ENCODE results near the gene EHMT1.

EHMT1 gene

GRCh38 chr9:137761032-137761431 lies 142.2 kb downstream of the EHMT1 start:
- CTCF ChIA-PET: no interaction called here
- no peaks in the 10 kb centered on the region for H3K9me3 Mint-ChIP-seq
- no peak overlapping the region for H3K4me3 Mint-ChIP-seq
- peak overlapping the region; percentile 14 for H3K27ac Mint-ChIP-seq
- DNase-seq: no peak
- H3K36me3 Mint-ChIP-seq: peaks cover 70% of the 10 kb centered on the region
- peaks cover 37% of the 10 kb centered on the region for H3K4me1 Mint-ChIP-seq
- H3K27me3 Mint-ChIP-seq: no peaks in the 10 kb centered on the region

GRCh38 chr9:137761793-137762192 lies 143.0 kb downstream of the EHMT1 start:
- Mint-ChIP-seq H3K36me3 (peaks cover 67% of the 10 kb centered on the region), H3K27me3 (no peaks in the 10 kb centered on the region), H3K9me3 (no peaks in the 10 kb centered on the region), H3K4me3 (no peak overlapping the region), H3K4me1 (peaks cover 31% of the 10 kb centered on the region), H3K27ac (no peak overlapping the region)
- no peak for DNase-seq
- CTCF ChIA-PET: no interaction called here

GRCh38 chr9:137762414-137763061 lies 143.7 kb downstream of the EHMT1 start:
- peak overlapping the region; percentile 29 for H3K27ac Mint-ChIP-seq
- peaks cover 23% of the 10 kb centered on the region for H3K4me1 Mint-ChIP-seq
- no peak for DNase-seq
- CTCF ChIA-PET: no interaction called here
- H3K36me3 Mint-ChIP-seq: peaks cover 67% of the 10 kb centered on the region
- no peaks in the 10 kb centered on the region for H3K27me3 Mint-ChIP-seq
- no peaks in the 10 kb centered on the region for H3K9me3 Mint-ChIP-seq
- no peak overlapping the region for H3K4me3 Mint-ChIP-seq

- Mint-ChIP-seq H3K4me1 (peaks cover 15% of the 10 kb centered on the region), H3K27ac (no peak overlapping the region), H3K36me3 (peaks cover 61% of the 10 kb centered on the region), H3K4me3 (no peak overlapping the region), H3K27me3 (no peaks in the 10 kb centered on the region), H3K9me3 (no peaks in the 10 kb centered on the region)
- no peak for DNase-seq
- CTCF ChIA-PET: no interaction called here
Measured at GRCh38 chr9:137763271-137763955, 144.6 kb downstream of the EHMT1 start.

- DNase-seq: no peak
- Mint-ChIP-seq H3K27me3 (no peaks in the 10 kb centered on the region), H3K9me3 (no peaks in the 10 kb centered on the region), H3K36me3 (peaks cover 60% of the 10 kb centered on the region), H3K4me1 (peaks cover 11% of the 10 kb centered on the region), H3K4me3 (no peak overlapping the region), H3K27ac (no peak overlapping the region)
- CTCF ChIA-PET: no interaction called here
Measured at GRCh38 chr9:137764171-137764671, 145.4 kb downstream of the EHMT1 start.

- Mint-ChIP-seq H3K27ac (peak overlapping the region; percentile 37), H3K4me3 (no peak overlapping the region), H3K36me3 (peaks cover 60% of the 10 kb centered on the region), H3K4me1 (peaks cover 4% of the 10 kb centered on the region), H3K27me3 (no peaks in the 10 kb centered on the region), H3K9me3 (no peaks in the 10 kb centered on the region)
- no peak for DNase-seq
- CTCF ChIA-PET: no interaction called here
Measured at GRCh38 chr9:137764981-137765380, 146.2 kb downstream of the EHMT1 start.

GRCh38 chr9:137765536-137765935 lies 146.7 kb downstream of the EHMT1 start:
- CTCF ChIA-PET: no interaction called here
- H3K27me3 Mint-ChIP-seq: no peaks in the 10 kb centered on the region
- H3K9me3 Mint-ChIP-seq: peaks cover 3% of the 10 kb centered on the region
- peaks cover 4% of the 10 kb centered on the region for H3K4me1 Mint-ChIP-seq
- H3K4me3 Mint-ChIP-seq: no peak overlapping the region
- H3K27ac Mint-ChIP-seq: no peak overlapping the region
- no peak for DNase-seq
- peaks cover 60% of the 10 kb centered on the region for H3K36me3 Mint-ChIP-seq

GRCh38 chr9:137771580-137771979 lies 152.8 kb downstream of the EHMT1 start:
- Mint-ChIP-seq H3K27ac (no peak overlapping the region), H3K36me3 (peaks cover 46% of the 10 kb centered on the region), H3K27me3 (no peaks in the 10 kb centered on the region), H3K9me3 (peaks cover 3% of the 10 kb centered on the region), H3K4me3 (no peak overlapping the region), H3K4me1 (no peaks in the 10 kb centered on the region)
- CTCF ChIA-PET: interaction anchor here (1.5 kb wide), 1 partner anchor 99 kb away, joined by 5 read pairs; no protein-coding TSS in a partner anchor
- DNase-seq: no peak

- Mint-ChIP-seq H3K9me3 (peaks cover 3% of the 10 kb centered on the region), H3K4me1 (no peaks in the 10 kb centered on the region), H3K27ac (no peak overlapping the region), H3K27me3 (no peaks in the 10 kb centered on the region), H3K4me3 (no peak overlapping the region), H3K36me3 (peaks cover 47% of the 10 kb centered on the region)
- CTCF ChIA-PET: interaction anchor here (1.5 kb wide), 1 partner anchor 99 kb away, joined by 5 read pairs; no protein-coding TSS in a partner anchor
- no peak for DNase-seq
Measured at GRCh38 chr9:137772281-137772873, 153.6 kb downstream of the EHMT1 start.

GRCh38 chr9:137774775-137775386 lies 156.1 kb downstream of the EHMT1 start:
- no peaks in the 10 kb centered on the region for H3K27me3 Mint-ChIP-seq
- H3K4me1 Mint-ChIP-seq: no peaks in the 10 kb centered on the region
- no peak overlapping the region for H3K27ac Mint-ChIP-seq
- CTCF ChIA-PET: no interaction called here
- no peak overlapping the region for H3K4me3 Mint-ChIP-seq
- no peak for DNase-seq
- peaks cover 3% of the 10 kb centered on the region for H3K9me3 Mint-ChIP-seq
- peaks cover 44% of the 10 kb centered on the region for H3K36me3 Mint-ChIP-seq

- Mint-ChIP-seq H3K27ac (no peak overlapping the region), H3K27me3 (no peaks in the 10 kb centered on the region), H3K36me3 (peaks cover 29% of the 10 kb centered on the region), H3K4me3 (no peak overlapping the region), H3K9me3 (no peaks in the 10 kb centered on the region), H3K4me1 (no peaks in the 10 kb centered on the region)
- CTCF ChIA-PET: interaction anchor here (1.3 kb wide), 1 partner anchor 104 kb away, joined by 3 read pairs; no protein-coding TSS in a partner anchor
- no peak for DNase-seq
Measured at GRCh38 chr9:137776306-137776995, 157.6 kb downstream of the EHMT1 start.

- Mint-ChIP-seq H3K27ac (no peak overlapping the region), H3K9me3 (no peaks in the 10 kb centered on the region), H3K4me3 (no peak overlapping the region), H3K36me3 (peaks cover 31% of the 10 kb centered on the region), H3K27me3 (no peaks in the 10 kb centered on the region), H3K4me1 (no peaks in the 10 kb centered on the region)
- CTCF ChIA-PET: no interaction called here
- DNase-seq: no peak
Measured at GRCh38 chr9:137777761-137778160, 159.0 kb downstream of the EHMT1 start.

- Mint-ChIP-seq H3K27me3 (no peaks in the 10 kb centered on the region), H3K9me3 (no peaks in the 10 kb centered on the region), H3K4me1 (no peaks in the 10 kb centered on the region), H3K27ac (no peak overlapping the region), H3K36me3 (peaks cover 35% of the 10 kb centered on the region), H3K4me3 (no peak overlapping the region)
- CTCF ChIA-PET: interaction anchor here (1.1 kb wide), 1 partner anchor 105 kb away, joined by 3 read pairs; no protein-coding TSS in a partner anchor
- DNase-seq: no peak
Measured at GRCh38 chr9:137778336-137778735, 159.5 kb downstream of the EHMT1 start.

- CTCF ChIA-PET: interaction anchor here (1.1 kb wide), 1 partner anchor 106 kb away, joined by 3 read pairs; no protein-coding TSS in a partner anchor
Measured at GRCh38 chr9:137778914-137779313, 160.1 kb downstream of the EHMT1 start.

More at GRCh38 chr9:137778914-137779313, 160.1 kb downstream of the EHMT1 start:
- Mint-ChIP-seq H3K4me1 (no peaks in the 10 kb centered on the region), H3K27me3 (no peaks in the 10 kb centered on the region), H3K4me3 (no peak overlapping the region), H3K36me3 (peaks cover 37% of the 10 kb centered on the region), H3K9me3 (no peaks in the 10 kb centered on the region), H3K27ac (no peak overlapping the region)
- DNase-seq: no peak

Measured in activated naive CD4-positive, alpha-beta T cell treated with anti-CD3 and anti-CD28 coated beads, Interleukin-2, amount 10 ng/mL, durations not matched to agents 7 days and 5 days (primary cell).